Stimulated activated CD4-positive, alpha-beta T cell treated with anti-CD3 and anti-CD28 coated beads, TNF-alpha, amount 100 ng/mL, for 4 hours (primary cell): ENCODE data around the gene NGFR.
A peak's percentile ranks its signal among the peaks of the same experiment; 100 is the strongest.
"Not testable (repeated sequence)": the region's sequence is repeated elsewhere in the genome, so short reads cannot be mapped to it uniquely, and the experiment has no call there.

Experiments used
- DNase-seq, 3 experiments: peaks; one replicate each; pipeline ENCODE4 v3.0.0-alpha.2; 2020; ENCODE audit warnings: low read depth in 3 of 3

Gene NGFR

DNA sequence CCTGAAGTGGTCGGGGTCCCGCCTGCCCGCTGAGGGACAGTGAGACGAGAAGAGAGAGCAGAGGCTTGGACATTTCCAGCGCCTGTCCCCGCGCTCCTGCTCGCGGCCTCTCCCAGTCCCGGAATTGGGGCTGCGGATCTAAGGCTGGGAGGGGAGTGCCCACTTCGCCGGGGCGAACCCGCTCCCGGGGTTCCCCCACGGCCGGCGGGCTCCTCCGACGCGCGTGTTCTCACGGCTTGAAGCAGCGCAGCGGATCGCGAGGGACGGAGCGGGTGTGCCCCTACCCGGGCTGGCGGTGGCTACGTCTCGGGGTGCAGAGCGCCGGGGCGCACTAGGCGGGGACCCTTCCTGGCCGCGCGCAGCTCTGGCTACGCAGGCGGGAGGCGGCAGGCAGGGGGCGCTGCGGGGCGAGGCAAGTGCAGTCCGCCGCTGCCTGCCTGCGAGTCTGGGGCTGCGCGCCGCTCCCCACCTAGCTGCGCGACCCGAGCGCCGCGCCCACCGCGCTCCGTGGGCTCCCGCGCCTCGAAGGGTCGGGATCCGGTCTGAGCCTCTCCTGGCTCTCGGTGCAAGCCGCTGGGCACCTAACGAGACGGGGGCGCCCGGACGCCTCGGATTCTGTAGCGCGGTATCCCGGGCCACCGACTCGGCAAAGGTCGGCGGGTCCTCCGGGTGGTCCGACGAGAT lies 1.2 kb downstream of the NGFR start:
- DNase-seq = peak; percentile 71 to 87 (median 71)

- DNase-seq = no peak
These were observed 1.7 kb downstream of the NGFR start for GRCh38 chr17:49496867-49497147.

DNA sequence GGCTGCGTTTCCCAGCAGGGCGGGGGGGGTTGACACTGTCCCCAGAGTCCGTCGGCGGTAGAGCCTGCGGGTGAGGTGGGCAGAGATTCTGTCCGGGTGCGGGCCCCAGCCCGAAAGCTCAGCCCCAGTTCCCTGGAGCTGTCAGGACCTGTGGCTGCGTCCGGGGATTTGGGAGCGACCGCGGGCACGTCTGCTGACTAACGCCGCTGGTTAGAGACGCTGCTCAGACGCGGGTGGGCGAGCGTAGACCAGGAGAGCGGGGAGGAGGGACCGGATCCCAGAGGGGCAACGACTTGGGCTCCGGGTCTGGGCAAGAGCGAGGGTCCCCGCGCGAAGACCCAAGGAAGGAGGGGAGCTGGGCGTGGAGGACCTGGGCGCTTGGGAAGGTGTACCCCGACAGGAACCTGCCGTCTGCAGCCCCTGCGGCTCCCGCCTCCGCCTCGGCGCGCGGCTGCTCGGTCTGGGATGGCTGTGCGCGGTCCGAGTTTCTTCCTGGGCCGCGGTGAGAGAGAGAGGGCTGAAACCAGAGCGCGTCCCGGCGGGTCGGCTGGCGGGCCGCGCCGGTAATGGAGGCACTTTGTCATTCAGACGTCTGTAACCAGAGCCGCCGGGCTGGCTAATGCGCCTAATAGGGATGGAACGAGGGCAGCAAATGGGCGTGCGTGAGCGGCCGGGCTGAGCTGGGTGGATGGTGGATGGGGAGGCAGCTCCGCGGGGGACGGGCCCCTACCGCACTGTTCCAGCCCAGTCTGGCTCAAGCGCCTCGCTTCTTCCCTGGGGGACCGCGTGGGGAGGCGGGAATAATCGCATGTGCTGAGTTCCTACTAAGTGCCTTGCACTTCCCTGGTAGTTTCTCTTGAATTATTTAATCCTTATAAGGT lies 2.3 kb downstream of the NGFR start:
- DNase-seq = peak in 1 of 3 experiments; percentile 14

- DNase-seq = no peak
These were observed 3.0 kb downstream of the NGFR start for GRCh38 chr17:49498029-49498615.

- DNase-seq = no peak
These were observed 6.4 kb downstream of the NGFR start for GRCh38 chr17:49501496-49501895.

GRCh38 chr17:49502254-49502653 lies 7.2 kb downstream of the NGFR start:
- no peak for DNase-seq

GRCh38 chr17:49502680-49503079 lies 7.6 kb downstream of the NGFR start:
- not testable (repeated sequence) for DNase-seq

GRCh38 chr17:49504369-49504768 lies 9.3 kb downstream of the NGFR start:
- no peak for DNase-seq

DNA sequence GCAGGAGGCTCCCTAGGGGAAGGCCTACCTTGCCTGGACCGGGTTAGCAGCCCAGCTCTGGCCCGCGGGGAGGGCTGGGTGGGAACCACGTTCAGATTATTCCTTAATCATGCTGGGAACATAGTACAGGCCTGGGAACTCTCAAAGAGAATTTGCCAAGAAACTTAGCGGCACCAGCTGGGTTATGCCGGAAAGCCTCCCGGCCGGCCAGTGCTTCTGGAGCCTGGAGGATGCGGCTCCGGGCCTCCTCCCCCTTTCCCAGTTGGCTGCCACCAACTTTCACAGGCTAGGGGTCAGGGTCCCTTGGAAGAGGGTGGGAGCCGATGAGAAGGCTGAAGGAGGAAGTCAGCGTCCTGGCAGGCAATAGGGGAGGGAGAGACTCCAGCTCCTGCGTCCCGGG lies 10.8 kb downstream of the NGFR start:
- no peak for DNase-seq

- no peak for DNase-seq
These were observed 11.2 kb downstream of the NGFR start for GRCh38 chr17:49506282-49506681.

GRCh38 chr17:49508061-49508865 lies 13.2 kb downstream of the NGFR start:
- DNase-seq = no peak

- no peak for DNase-seq
These were observed 13.9 kb downstream of the NGFR start for GRCh38 chr17:49508866-49509587.

DNA sequence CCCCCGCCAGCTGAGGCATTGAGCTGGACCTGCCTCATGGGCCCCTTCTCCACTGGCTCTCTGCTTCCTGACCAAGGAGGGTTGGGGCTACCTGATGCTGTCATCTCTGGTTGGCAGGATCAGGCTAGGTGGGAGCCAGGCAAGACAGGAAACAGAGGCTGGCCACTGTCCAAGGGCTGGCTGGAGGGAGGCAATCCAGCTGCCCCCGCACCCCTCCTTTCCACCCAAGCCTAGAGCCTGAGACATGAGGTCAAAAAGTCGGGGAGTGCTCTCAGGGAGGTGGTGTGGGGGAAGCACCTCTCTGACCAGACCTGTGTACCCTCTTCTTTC lies 14.5 kb downstream of the NGFR start:
- no peak for DNase-seq

DNA sequence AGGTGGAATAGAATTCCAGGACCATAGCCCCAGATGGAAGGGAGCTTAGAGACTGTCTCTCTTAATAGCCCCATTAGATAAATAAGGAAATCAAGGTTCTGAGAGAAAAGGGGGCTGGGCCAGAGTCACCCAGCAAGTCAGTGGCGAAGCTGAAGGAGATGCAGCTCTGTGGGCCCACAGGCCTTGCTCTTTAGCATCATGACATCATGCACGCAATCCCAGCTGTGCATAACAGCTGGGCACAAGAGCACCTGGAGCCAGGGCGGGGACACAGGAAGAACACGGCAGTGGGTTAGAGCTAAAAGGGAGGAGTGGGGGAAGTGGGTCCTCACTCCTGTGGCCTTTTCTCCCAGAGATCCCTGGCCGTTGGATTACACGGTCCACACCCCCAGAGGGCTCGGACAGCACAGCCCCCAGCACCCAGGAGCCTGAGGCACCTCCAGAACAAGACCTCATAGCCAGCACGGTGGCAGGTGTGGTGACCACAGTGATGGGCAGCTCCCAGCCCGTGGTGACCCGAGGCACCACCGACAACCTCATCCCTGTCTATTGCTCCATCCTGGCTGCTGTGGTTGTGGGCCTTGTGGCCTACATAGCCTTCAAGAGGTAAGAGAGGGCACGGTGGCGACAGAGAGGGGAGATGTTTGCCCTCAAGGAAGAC lies 15.1 kb downstream of the NGFR start:
- no peak for DNase-seq

GRCh38 chr17:49510720-49511110 lies 15.6 kb downstream of the NGFR start:
- no peak for DNase-seq

GRCh38 chr17:49511810-49512209 lies 16.7 kb downstream of the NGFR start:
- no peak for DNase-seq

DNA sequence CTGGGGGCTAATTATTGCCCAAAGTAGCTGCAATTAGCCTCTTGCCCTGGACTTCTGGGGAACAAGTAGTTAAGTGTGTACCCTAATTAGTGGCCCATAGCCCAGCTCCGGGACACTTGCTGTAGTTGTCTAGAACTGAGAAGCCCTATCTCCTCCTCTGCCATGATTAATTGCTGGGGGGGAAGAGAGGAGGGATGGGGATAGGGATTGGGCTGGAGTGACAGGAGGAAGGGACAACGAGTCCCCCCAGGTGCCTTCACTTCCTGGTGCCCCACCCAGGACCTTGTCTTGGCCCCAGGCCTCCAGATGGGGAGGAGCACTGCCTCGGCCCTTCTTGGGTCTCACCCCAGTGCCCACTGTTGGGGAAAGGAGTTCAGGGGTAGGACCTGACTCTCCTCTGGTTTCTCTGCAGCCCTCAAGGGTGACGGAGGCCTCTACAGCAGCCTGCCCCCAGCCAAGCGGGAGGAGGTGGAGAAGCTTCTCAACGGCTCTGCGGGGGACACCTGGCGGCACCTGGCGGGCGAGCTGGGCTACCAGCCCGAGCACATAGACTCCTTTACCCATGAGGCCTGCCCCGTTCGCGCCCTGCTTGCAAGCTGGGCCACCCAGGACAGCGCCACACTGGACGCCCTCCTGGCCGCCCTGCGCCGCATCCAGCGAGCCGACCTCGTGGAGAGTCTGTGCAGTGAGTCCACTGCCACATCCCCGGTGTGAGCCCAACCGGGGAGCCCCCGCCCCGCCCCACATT lies 17.4 kb downstream of the NGFR start:
- DNase-seq = no peak

DNA sequence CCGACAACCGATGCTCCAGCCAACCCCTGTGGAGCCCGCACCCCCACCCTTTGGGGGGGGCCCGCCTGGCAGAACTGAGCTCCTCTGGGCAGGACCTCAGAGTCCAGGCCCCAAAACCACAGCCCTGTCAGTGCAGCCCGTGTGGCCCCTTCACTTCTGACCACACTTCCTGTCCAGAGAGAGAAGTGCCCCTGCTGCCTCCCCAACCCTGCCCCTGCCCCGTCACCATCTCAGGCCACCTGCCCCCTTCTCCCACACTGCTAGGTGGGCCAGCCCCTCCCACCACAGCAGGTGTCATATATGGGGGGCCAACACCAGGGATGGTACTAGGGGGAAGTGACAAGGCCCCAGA lies 17.9 kb downstream of the NGFR start:
- DNase-seq = no peak

DNA sequence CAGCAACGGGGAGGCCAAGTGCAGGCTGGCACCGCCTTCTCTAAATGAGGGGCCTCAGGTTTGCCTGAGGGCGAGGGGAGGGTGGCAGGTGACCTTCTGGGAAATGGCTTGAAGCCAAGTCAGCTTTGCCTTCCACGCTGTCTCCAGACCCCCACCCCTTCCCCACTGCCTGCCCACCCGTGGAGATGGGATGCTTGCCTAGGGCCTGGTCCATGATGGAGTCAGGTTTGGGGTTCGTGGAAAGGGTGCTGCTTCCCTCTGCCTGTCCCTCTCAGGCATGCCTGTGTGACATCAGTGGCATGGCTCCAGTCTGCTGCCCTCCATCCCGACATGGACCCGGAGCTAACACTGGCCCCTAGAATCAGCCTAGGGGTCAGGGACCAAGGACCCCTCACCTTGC lies 18.5 kb downstream of the NGFR start:
- DNase-seq = no peak

GRCh38 chr17:49514071-49514721 lies 19.1 kb downstream of the NGFR start:
- no peak for DNase-seq
